GM03348 (cell line): ENCODE results near the gene PUS3.

ENCODE experiments used
- DNase-seq: peaks from one replicate; pipeline ENCODE4 v3.0.0; 2012; ENCODE audit warnings: low spot score

The PUS3 gene

GRCh38 chr11:125902927-125903710, at the start of gene PUS3:
Gene PUS3 (minus strand): TSS chr11:125903206. CDS start chr11:125896284, 6,922 bp downstream.
- peak; percentile 95 for DNase-seq

GRCh38 chr11:125952559-125952958, 49.6 kb upstream of the PUS3 start:
- no peak for DNase-seq

- no peak for DNase-seq
Observed at GRCh38 chr11:125951731-125952130, 48.7 kb upstream of the PUS3 start.

GRCh38 chr11:125950696-125951651, 48.0 kb upstream of the PUS3 start:
- peak; percentile 45 for DNase-seq

GRCh38 chr11:125950178-125950490, 47.1 kb upstream of the PUS3 start:
- DNase-seq: no peak

GRCh38 chr11:125949271-125950177, 46.5 kb upstream of the PUS3 start:
- DNase-seq: no peak

- no peak for DNase-seq
Observed at GRCh38 chr11:125948278-125949051, 45.5 kb upstream of the PUS3 start.

- no peak for DNase-seq
Observed at GRCh38 chr11:125947419-125948277, 44.6 kb upstream of the PUS3 start.

- DNase-seq: no peak
Observed at GRCh38 chr11:125946712-125947418, 43.9 kb upstream of the PUS3 start.

GRCh38 chr11:125945797-125946520, 43.0 kb upstream of the PUS3 start, which contains the start of gene VSIG10L2:
Gene VSIG10L2 (plus strand): TSS chr11:125946044. CDS start chr11:125946056, 12 bp downstream.
- no peak for DNase-seq

- no peak for DNase-seq
Observed at GRCh38 chr11:125945011-125945796, 42.2 kb upstream of the PUS3 start.

- no peak for DNase-seq
Observed at GRCh38 chr11:125944350-125945010, 41.5 kb upstream of the PUS3 start.

GRCh38 chr11:125943661-125944349, 40.8 kb upstream of the PUS3 start:
- no peak for DNase-seq

GRCh38 chr11:125942771-125943428, 39.9 kb upstream of the PUS3 start:
- no peak for DNase-seq

- peak; percentile 68 for DNase-seq
Observed at GRCh38 chr11:125941619-125942611, 38.9 kb upstream of the PUS3 start.
